Measurements from ENCODE around the gene RTN4IP1. TPM values are rescaled to one million over a fixed set of nuclear protein-coding genes. Genes with fewer than 3 reads are reported as not detected.

Gene RTN4IP1
- total RNA-seq, 4 donors from 2014 or later: 9.1 to 19.1 (median 13.1) TPM

GRCh38 chr6:106614166-106614565 is 15.1 kb downstream of the RTN4IP1 start:
- intact Hi-C loops (cut with DNase I; ENCODE audit: low total_unique reads) (no loop called here), in situ Hi-C loops (cut with MboI; ENCODE audit: low pct_ligation_motif_present in 1 of 4, low pct_unique_long_range_greater_than_20kb in 1 of 4, low sequenced_read_pairs in 3 of 4) (loop anchor here in 1 of 4 donors (25.0 kb wide), 1 partner anchor 373 kb away; no protein-coding TSS in a partner anchor)
- Histone ChIP-seq H3K9me3 (no peaks in the 10 kb centered on the region), H3K27ac (no peak overlapping the region), H3K27me3 (no peaks in the 10 kb centered on the region), H3K4me1 (peaks cover 0 to 8% (median 0%) of the 10 kb centered on the region in 4 donors), H3K36me3 (no peaks in the 10 kb centered on the region), H3K4me3 (no peak overlapping the region)
- WGBS, 2 donors (ENCODE audit: low coverage in 1 of 2): 68 to 89% methylated on average over 1 of the region's 1 CpG
- no peak for TF ChIP-seq POLR2AphosphoS5 (IDR thresholded peaks at IDR 0.05)
- no peak for TF ChIP-seq CTCF (IDR thresholded peaks at IDR 0.05)
- TF ChIP-seq EP300 (IDR thresholded peaks at IDR 0.05; ENCODE audit: low read depth): no peak
- no peak for TF ChIP-seq POLR2A (IDR thresholded peaks at IDR 0.05)
- DNase-seq: no peak

GRCh38 chr6:106613590-106613989 is 15.7 kb downstream of the RTN4IP1 start:
- TF ChIP-seq POLR2AphosphoS5 (IDR thresholded peaks at IDR 0.05) (no peak), CTCF (IDR thresholded peaks at IDR 0.05) (no peak), POLR2A (IDR thresholded peaks at IDR 0.05) (no peak), EP300 (IDR thresholded peaks at IDR 0.05; ENCODE audit: low read depth) (no peak)
- H3K27me3 ChIP-seq: no peaks in the 10 kb centered on the region
- intact Hi-C loops (cut with DNase I; ENCODE audit: low total_unique reads) (no loop called here), in situ Hi-C loops (cut with MboI; ENCODE audit: low pct_ligation_motif_present in 1 of 4, low pct_unique_long_range_greater_than_20kb in 1 of 4, low sequenced_read_pairs in 3 of 4) (loop anchor here in 1 of 4 donors (25.0 kb wide), 1 partner anchor 374 kb away; no protein-coding TSS in a partner anchor)
- no peak for DNase-seq
- H3K27ac ChIP-seq: no peak overlapping the region
- no peak overlapping the region for H3K4me3 ChIP-seq
- H3K4me1 ChIP-seq: peaks cover 0 to 8% (median 0%) of the 10 kb centered on the region in 4 donors
- H3K9me3 ChIP-seq: no peaks in the 10 kb centered on the region
- H3K36me3 ChIP-seq: no peaks in the 10 kb centered on the region
- 86 to 92% methylated on average over 1 of the region's 1 CpG for WGBS, 2 donors (ENCODE audit: low coverage in 1 of 2)

- DNase-seq: no peak
- in situ Hi-C loops (cut with MboI; ENCODE audit: low pct_ligation_motif_present in 1 of 4, low pct_unique_long_range_greater_than_20kb in 1 of 4, low sequenced_read_pairs in 3 of 4) (loop anchor here in 1 of 4 donors (25.0 kb wide), 1 partner anchor 374 kb away; no protein-coding TSS in a partner anchor), intact Hi-C loops (cut with DNase I; ENCODE audit: low total_unique reads) (no loop called here)
- H3K4me3 ChIP-seq: no peak overlapping the region
- H3K27ac ChIP-seq: no peak overlapping the region
- 88 to 91% methylated on average over 6 to 9 of the region's 9 CpGs for WGBS, 2 donors (ENCODE audit: low coverage in 1 of 2)
- H3K9me3 ChIP-seq: no peaks in the 10 kb centered on the region
- TF ChIP-seq POLR2A (IDR thresholded peaks at IDR 0.05) (no peak), CTCF (IDR thresholded peaks at IDR 0.05) (no peak), POLR2AphosphoS5 (IDR thresholded peaks at IDR 0.05) (no peak), EP300 (IDR thresholded peaks at IDR 0.05; ENCODE audit: low read depth) (no peak)
- H3K36me3 ChIP-seq: no peaks in the 10 kb centered on the region
- peaks cover 0 to 4% (median 0%) of the 10 kb centered on the region in 4 donors for H3K4me1 ChIP-seq
- no peaks in the 10 kb centered on the region for H3K27me3 ChIP-seq
These were observed 16.5 kb downstream of the RTN4IP1 start for GRCh38 chr6:106612671-106613416.

GRCh38 chr6:106611030-106611429 is 18.3 kb downstream of the RTN4IP1 start:
- no peaks in the 10 kb centered on the region for H3K27me3 ChIP-seq
- no peaks in the 10 kb centered on the region for H3K9me3 ChIP-seq
- no peak overlapping the region for H3K27ac ChIP-seq
- intact Hi-C loops (cut with DNase I; ENCODE audit: low total_unique reads): no loop called here
- no peaks in the 10 kb centered on the region for H3K36me3 ChIP-seq
- in situ Hi-C loops (cut with MboI; ENCODE audit: low pct_ligation_motif_present in 1 of 4, low pct_unique_long_range_greater_than_20kb in 1 of 4, low sequenced_read_pairs in 3 of 4): loop anchor here in 1 of 4 donors (25.0 kb wide), 1 partner anchor 376 kb away; no protein-coding TSS in a partner anchor
- H3K4me3 ChIP-seq: no peak overlapping the region
- no peak for DNase-seq
- 95 to 97% methylated on average over 2 of the region's 2 CpGs for WGBS, 2 donors (ENCODE audit: low coverage in 1 of 2)
- no peaks in the 10 kb centered on the region for H3K4me1 ChIP-seq
- no peak for TF ChIP-seq CTCF (IDR thresholded peaks at IDR 0.05)
- no peak for TF ChIP-seq EP300 (IDR thresholded peaks at IDR 0.05; ENCODE audit: low read depth)
- no peak for TF ChIP-seq POLR2AphosphoS5 (IDR thresholded peaks at IDR 0.05)
- TF ChIP-seq POLR2A (IDR thresholded peaks at IDR 0.05): no peak

Measured in transverse colon (tissue), 4 donors.